NB4 (cell line): ENCODE results near the gene GABBR2.

Experiments used
- DNase-seq: peaks from one replicate; pipeline ENCODE4 v3.0.0; 2010; ENCODE audit warnings: low read depth
- H3K4me3 ChIP-seq: one replicate; pipeline ENCODE4 v1.5.1; 2011; ENCODE audit warnings: mild to moderate bottlenecking, low read depth, low read length, moderate library complexity
- CTCF ChIP-seq: IDR thresholded peaks from one replicate; pipeline ENCODE4 v1.5.1; 2012; ENCODE audit warnings: low read depth, low read length
- MAX ChIP-seq: IDR thresholded peaks from 2 replicates; pipeline ENCODE4 v1.6.1; 2011; ENCODE audit warnings: low read depth, low read length
- MYC ChIP-seq: IDR thresholded peaks from 2 replicates; pipeline ENCODE4 v1.6.1; 2011; ENCODE audit warnings: low read depth, low read length
- POLR2A ChIP-seq: IDR thresholded peaks from 2 replicates; pipeline ENCODE4 v1.6.1; 2011; ENCODE audit warnings: mild to moderate bottlenecking; ENCODE audit not compliant: insufficient read length; ENCODE audit errors: extremely low read depth

GABBR2 gene

GRCh38 chr9:98519641-98520040 is 189.1 kb downstream of the GABBR2 start:
- no peak for TF ChIP-seq MYC
- no peak for TF ChIP-seq CTCF
- no peak for TF ChIP-seq POLR2A
- TF ChIP-seq MAX: no peak
- H3K4me3 ChIP-seq: no peak overlapping the region
- DNase-seq: no peak

- DNase-seq: no peak
- TF ChIP-seq POLR2A (no peak), MYC (no peak), MAX (no peak), CTCF (no peak)
- no peak overlapping the region for H3K4me3 ChIP-seq
Measured at GRCh38 chr9:98518556-98518955, 190.2 kb downstream of the GABBR2 start.

- no peak for DNase-seq
- H3K4me3 ChIP-seq: no peak overlapping the region
- no peak for TF ChIP-seq MAX
Measured at GRCh38 chr9:98517761-98518160, 191.0 kb downstream of the GABBR2 start.

- no peak for TF ChIP-seq MAX
- TF ChIP-seq MYC: no peak
- TF ChIP-seq POLR2A: no peak
- no peak for TF ChIP-seq CTCF
- no peak for DNase-seq
- no peak overlapping the region for H3K4me3 ChIP-seq
Measured at GRCh38 chr9:98516897-98517503, 191.7 kb downstream of the GABBR2 start.

- DNase-seq: no peak
- TF ChIP-seq POLR2A (no peak), MYC (no peak), CTCF (no peak), MAX (no peak)
- no peak overlapping the region for H3K4me3 ChIP-seq
Measured at GRCh38 chr9:98516205-98516896, 192.4 kb downstream of the GABBR2 start.

GRCh38 chr9:98515506-98516204 is 193.1 kb downstream of the GABBR2 start:
- TF ChIP-seq MAX: no peak
- no peak for TF ChIP-seq CTCF
- TF ChIP-seq MYC: no peak
- no peak for TF ChIP-seq POLR2A
- no peak for DNase-seq
- no peak overlapping the region for H3K4me3 ChIP-seq
